ENCODE results near the gene FAIM2. TPM values are rescaled to one million over a fixed set of nuclear protein-coding genes. Genes with fewer than 3 reads are reported as not detected.

FAIM2 gene
- total and polyA plus RNA-seq, 5 donors from 2014 or later = 0.10 to 6.5 (median 3.0) TPM

- Histone ChIP-seq H3K27ac (ENCODE audit: insufficient read depth, low read length, poor library complexity, severe bottlenecking) (no peak overlapping the region), H3K9me3 (ENCODE audit: control insufficient read depth in 2 of 2, low read length in 2 of 2) (no peaks in the 10 kb centered on the region), H3K4me3 (ENCODE audit: low read depth, low read length) (no peak overlapping the region), H3K27me3 (ENCODE audit: control insufficient read depth, insufficient read depth, low read length) (no peaks in the 10 kb centered on the region), H3K36me3 (ENCODE audit: control insufficient read depth, insufficient read depth, low read length) (no peaks in the 10 kb centered on the region), H3K4me1 (ENCODE audit: control insufficient read depth, insufficient read depth, low read length, poor library complexity, severe bottlenecking) (no peaks in the 10 kb centered on the region)
- ATAC-seq (ENCODE audit: low read depth in 2 of 2) = no peak
- Mint-ChIP-seq H3K27ac (no peak overlapping the region), H3K4me3 (no peak overlapping the region), H3K9me3 (no peaks in the 10 kb centered on the region), H3K36me3 (no peaks in the 10 kb centered on the region), H3K27me3 (peaks cover 11% of the 10 kb centered on the region), H3K4me1 (peaks cover 0 to 7% (median 0%) of the 10 kb centered on the region in 4 donors)
- DNase-seq = no peak
These were observed 24.8 kb upstream of the FAIM2 start for GRCh38 chr12:49928471-49928870.

GRCh38 chr12:49925433-49926204 is 21.9 kb upstream of the FAIM2 start:
- Histone ChIP-seq H3K4me1 (ENCODE audit: control insufficient read depth, insufficient read depth, low read length, poor library complexity, severe bottlenecking) (no peaks in the 10 kb centered on the region), H3K9me3 (ENCODE audit: control insufficient read depth in 2 of 2, low read length in 2 of 2) (no peaks in the 10 kb centered on the region), H3K27ac (ENCODE audit: insufficient read depth, low read length, poor library complexity, severe bottlenecking) (no peak overlapping the region), H3K27me3 (ENCODE audit: control insufficient read depth, insufficient read depth, low read length) (no peaks in the 10 kb centered on the region), H3K4me3 (ENCODE audit: low read depth, low read length) (no peak overlapping the region), H3K36me3 (ENCODE audit: control insufficient read depth, insufficient read depth, low read length) (no peaks in the 10 kb centered on the region)
- H3K27me3 Mint-ChIP-seq = peaks cover 8% of the 10 kb centered on the region
- no peaks in the 10 kb centered on the region for H3K36me3 Mint-ChIP-seq
- H3K9me3 Mint-ChIP-seq = no peaks in the 10 kb centered on the region
- peaks cover 0 to 7% (median 0%) of the 10 kb centered on the region in 4 donors for H3K4me1 Mint-ChIP-seq
- no peak overlapping the region for H3K27ac Mint-ChIP-seq
- DNase-seq = no peak
- ATAC-seq (ENCODE audit: low read depth in 2 of 2) = no peak
- no peak overlapping the region for H3K4me3 Mint-ChIP-seq

- Histone ChIP-seq H3K36me3 (ENCODE audit: control insufficient read depth, insufficient read depth, low read length) (no peaks in the 10 kb centered on the region), H3K4me3 (ENCODE audit: low read depth, low read length) (no peak overlapping the region), H3K4me1 (ENCODE audit: control insufficient read depth, insufficient read depth, low read length, poor library complexity, severe bottlenecking) (no peaks in the 10 kb centered on the region), H3K27ac (ENCODE audit: insufficient read depth, low read length, poor library complexity, severe bottlenecking) (no peak overlapping the region), H3K9me3 (ENCODE audit: control insufficient read depth in 2 of 2, low read length in 2 of 2) (no peaks in the 10 kb centered on the region), H3K27me3 (ENCODE audit: control insufficient read depth, insufficient read depth, low read length) (no peaks in the 10 kb centered on the region)
- DNase-seq = no peak
- Mint-ChIP-seq H3K27ac (no peak overlapping the region), H3K9me3 (no peaks in the 10 kb centered on the region), H3K27me3 (peaks cover 5% of the 10 kb centered on the region), H3K4me3 (no peak overlapping the region), H3K36me3 (no peaks in the 10 kb centered on the region), H3K4me1 (no peaks in the 10 kb centered on the region)
- ATAC-seq (ENCODE audit: low read depth in 2 of 2) = no peak
These were observed 21.0 kb upstream of the FAIM2 start for GRCh38 chr12:49924628-49925246.

GRCh38 chr12:49923880-49924556 is 20.3 kb upstream of the FAIM2 start:
- H3K4me3 Mint-ChIP-seq = no peak overlapping the region
- no peaks in the 10 kb centered on the region for H3K9me3 Mint-ChIP-seq
- DNase-seq (no peak), ATAC-seq (ENCODE audit: low read depth in 2 of 2) (no peak)
- Histone ChIP-seq H3K36me3 (ENCODE audit: control insufficient read depth, insufficient read depth, low read length) (no peaks in the 10 kb centered on the region), H3K4me1 (ENCODE audit: control insufficient read depth, insufficient read depth, low read length, poor library complexity, severe bottlenecking) (no peaks in the 10 kb centered on the region), H3K27ac (ENCODE audit: insufficient read depth, low read length, poor library complexity, severe bottlenecking) (no peak overlapping the region), H3K27me3 (ENCODE audit: control insufficient read depth, insufficient read depth, low read length) (no peaks in the 10 kb centered on the region), H3K4me3 (ENCODE audit: low read depth, low read length) (no peak overlapping the region), H3K9me3 (ENCODE audit: control insufficient read depth in 2 of 2, low read length in 2 of 2) (no peaks in the 10 kb centered on the region)
- no peak overlapping the region for H3K27ac Mint-ChIP-seq
- H3K4me1 Mint-ChIP-seq = peaks cover 0 to under 1% (median 0%) of the 10 kb centered on the region in 4 donors
- no peaks in the 10 kb centered on the region for H3K27me3 Mint-ChIP-seq
- no peaks in the 10 kb centered on the region for H3K36me3 Mint-ChIP-seq

- Mint-ChIP-seq H3K4me1 (peaks cover 0 to 4% (median 0%) of the 10 kb centered on the region in 4 donors), H3K36me3 (no peaks in the 10 kb centered on the region), H3K27me3 (peaks cover 4% of the 10 kb centered on the region), H3K27ac (no peak overlapping the region), H3K4me3 (no peak overlapping the region), H3K9me3 (no peaks in the 10 kb centered on the region)
- no peak overlapping the region for H3K4me3 ChIP-seq (ENCODE audit: low read depth, low read length)
- H3K27me3 ChIP-seq (ENCODE audit: control insufficient read depth, insufficient read depth, low read length) = no peaks in the 10 kb centered on the region
- H3K36me3 ChIP-seq (ENCODE audit: control insufficient read depth, insufficient read depth, low read length) = no peaks in the 10 kb centered on the region
- DNase-seq (no peak), ATAC-seq (ENCODE audit: low read depth in 2 of 2) (no peak)
- H3K9me3 ChIP-seq (ENCODE audit: control insufficient read depth in 2 of 2, low read length in 2 of 2) = no peaks in the 10 kb centered on the region
- H3K4me1 ChIP-seq (ENCODE audit: control insufficient read depth, insufficient read depth, low read length, poor library complexity, severe bottlenecking) = no peaks in the 10 kb centered on the region
- H3K27ac ChIP-seq (ENCODE audit: insufficient read depth, low read length, poor library complexity, severe bottlenecking) = no peak overlapping the region
These were observed 19.4 kb upstream of the FAIM2 start for GRCh38 chr12:49923035-49923644.

- Mint-ChIP-seq H3K4me3 (no peak overlapping the region), H3K36me3 (no peaks in the 10 kb centered on the region), H3K4me1 (peaks cover 0 to 4% (median 0%) of the 10 kb centered on the region in 4 donors), H3K27me3 (peaks cover 9% of the 10 kb centered on the region), H3K27ac (no peak overlapping the region), H3K9me3 (no peaks in the 10 kb centered on the region)
- Histone ChIP-seq H3K4me3 (ENCODE audit: low read depth, low read length) (no peak overlapping the region), H3K27me3 (ENCODE audit: control insufficient read depth, insufficient read depth, low read length) (no peaks in the 10 kb centered on the region), H3K27ac (ENCODE audit: insufficient read depth, low read length, poor library complexity, severe bottlenecking) (no peak overlapping the region), H3K4me1 (ENCODE audit: control insufficient read depth, insufficient read depth, low read length, poor library complexity, severe bottlenecking) (no peaks in the 10 kb centered on the region), H3K9me3 (ENCODE audit: control insufficient read depth in 2 of 2, low read length in 2 of 2) (no peaks in the 10 kb centered on the region), H3K36me3 (ENCODE audit: control insufficient read depth, insufficient read depth, low read length) (no peaks in the 10 kb centered on the region)
- ATAC-seq (ENCODE audit: low read depth in 2 of 2) (no peak), DNase-seq (no peak)
These were observed 18.8 kb upstream of the FAIM2 start for GRCh38 chr12:49922349-49923034.

GRCh38 chr12:49921936-49922335 is 18.2 kb upstream of the FAIM2 start:
- H3K4me1 Mint-ChIP-seq = peaks cover 0 to 4% (median 0%) of the 10 kb centered on the region in 4 donors
- no peak for DNase-seq
- no peaks in the 10 kb centered on the region for H3K9me3 ChIP-seq (ENCODE audit: control insufficient read depth in 2 of 2, low read length in 2 of 2)

More at GRCh38 chr12:49921936-49922335, 18.2 kb upstream of the FAIM2 start:
- no peaks in the 10 kb centered on the region for H3K36me3 Mint-ChIP-seq
- Histone ChIP-seq H3K36me3 (ENCODE audit: control insufficient read depth, insufficient read depth, low read length) (no peaks in the 10 kb centered on the region), H3K4me1 (ENCODE audit: control insufficient read depth, insufficient read depth, low read length, poor library complexity, severe bottlenecking) (no peaks in the 10 kb centered on the region), H3K27me3 (ENCODE audit: control insufficient read depth, insufficient read depth, low read length) (no peaks in the 10 kb centered on the region), H3K27ac (ENCODE audit: insufficient read depth, low read length, poor library complexity, severe bottlenecking) (no peak overlapping the region), H3K4me3 (ENCODE audit: low read depth, low read length) (no peak overlapping the region)
- H3K27ac Mint-ChIP-seq = no peak overlapping the region
- H3K9me3 Mint-ChIP-seq = no peaks in the 10 kb centered on the region
- H3K27me3 Mint-ChIP-seq = peaks cover 14% of the 10 kb centered on the region
- H3K4me3 Mint-ChIP-seq = no peak overlapping the region
- no peak for ATAC-seq (ENCODE audit: low read depth in 2 of 2)

All from CD4-positive, CD25-positive, alpha-beta regulatory T cell (primary cell).